ENCODE measurements around the gene IFNAR2.
"Not testable (repeated sequence)": the region's sequence is repeated elsewhere in the genome, so short reads cannot be mapped to it uniquely, and the experiment has no call there.

Gene IFNAR2

GRCh38 chr21:33244082-33244778, 14.5 kb downstream of the IFNAR2 start:
- peak; percentile 21 for DNase-seq (ENCODE audit: low read depth, low spot score)

GRCh38 chr21:33244779-33245105, 15.0 kb downstream of the IFNAR2 start:
- DNase-seq (ENCODE audit: low read depth, low spot score): no peak

GRCh38 chr21:33245289-33245918, 15.7 kb downstream of the IFNAR2 start:
- DNase-seq (ENCODE audit: low read depth, low spot score): no peak

GRCh38 chr21:33246506-33246905, 16.8 kb downstream of the IFNAR2 start:
- DNase-seq (ENCODE audit: low read depth, low spot score): no peak

- no peak for DNase-seq (ENCODE audit: low read depth, low spot score)
Measured at GRCh38 chr21:33246963-33247362, 17.2 kb downstream of the IFNAR2 start.

- DNase-seq (ENCODE audit: low read depth, low spot score): no peak
Measured at GRCh38 chr21:33247599-33247998, 17.9 kb downstream of the IFNAR2 start.

- no peak for DNase-seq (ENCODE audit: low read depth, low spot score)
Measured at GRCh38 chr21:33249331-33250002, 19.7 kb downstream of the IFNAR2 start.

- no peak for DNase-seq (ENCODE audit: low read depth, low spot score)
Measured at GRCh38 chr21:33251119-33251518, 21.4 kb downstream of the IFNAR2 start.

GRCh38 chr21:33253382-33253781, 23.6 kb downstream of the IFNAR2 start:
- DNase-seq (ENCODE audit: low read depth, low spot score): not testable (repeated sequence)

GRCh38 chr21:33254766-33255165, 25.0 kb downstream of the IFNAR2 start:
- DNase-seq (ENCODE audit: low read depth, low spot score): no peak

GRCh38 chr21:33255404-33255803, 25.7 kb downstream of the IFNAR2 start:
- no peak for DNase-seq (ENCODE audit: low read depth, low spot score)

GRCh38 chr21:33256019-33256418, 26.3 kb downstream of the IFNAR2 start:
- DNase-seq (ENCODE audit: low read depth, low spot score): no peak

- DNase-seq (ENCODE audit: low read depth, low spot score): no peak
Measured at GRCh38 chr21:33257094-33257803, 27.5 kb downstream of the IFNAR2 start.

GRCh38 chr21:33258475-33258874, 28.7 kb downstream of the IFNAR2 start:
- no peak for DNase-seq (ENCODE audit: low read depth, low spot score)

- DNase-seq (ENCODE audit: low read depth, low spot score): no peak
Measured at GRCh38 chr21:33259428-33259827, 29.7 kb downstream of the IFNAR2 start.

GRCh38 chr21:33259995-33260394, 30.3 kb downstream of the IFNAR2 start:
- no peak for DNase-seq (ENCODE audit: low read depth, low spot score)

- DNase-seq (ENCODE audit: low read depth, low spot score): peak; percentile 79
Measured at GRCh38 chr21:33261635-33262034, 31.9 kb downstream of the IFNAR2 start.

- DNase-seq (ENCODE audit: low read depth, low spot score): no peak
Measured at GRCh38 chr21:33262921-33263320, 33.2 kb downstream of the IFNAR2 start.

GRCh38 chr21:33264561-33264960, 34.8 kb downstream of the IFNAR2 start:
- DNase-seq (ENCODE audit: low read depth, low spot score): no peak

- DNase-seq (ENCODE audit: low read depth, low spot score): no peak
Measured at GRCh38 chr21:33265664-33266049, 35.9 kb downstream of the IFNAR2 start.

- peak; percentile 82 for DNase-seq (ENCODE audit: low read depth, low spot score)
Measured at GRCh38 chr21:33266050-33266788, 36.5 kb downstream of the IFNAR2 start, which contains the start of gene IL10RB. Gene IL10RB, plus strand, starts transcription at chr21:33266367. Its CDS starts 99 bp downstream, at chr21:33266466.

GRCh38 chr21:33266789-33267135, 37.0 kb downstream of the IFNAR2 start:
- no peak for DNase-seq (ENCODE audit: low read depth, low spot score)
